Frontal cortex (tissue), 4 donors: Measurements from ENCODE around the gene GABBR2. TPM values are rescaled to one million over a fixed set of nuclear protein-coding genes. Genes with fewer than 3 reads are reported as not detected.
"Not testable (repeated sequence)": the region's sequence is repeated elsewhere in the genome, so short reads cannot be mapped to it uniquely, and the experiment has no call there.

Experiments
- DNase-seq, 2 donors: peaks; one replicate each; pipeline ENCODE4 v3.0.0; 2012; ENCODE audit warnings: low spot score in 2 of 2
- FAIRE-seq: peaks from 2 replicates; lab custom pipeline; 2012; peaks lifted over from hg19 to GRCh38; lab: Jason Lieb, UNC
- total RNA-seq: library from RNA; depleted of rRNA; stranded (reverse); fragments of >200 nt; gene quantifications from one replicate; pipeline ENCODE4 v1.2.3, GENCODE V29; 2014
- donor health status: control.
- donor health status: control.
- donor health status: control.

GABBR2 gene
- total RNA-seq, 1 donor from 2014 or later = 39.9 TPM

DNA sequence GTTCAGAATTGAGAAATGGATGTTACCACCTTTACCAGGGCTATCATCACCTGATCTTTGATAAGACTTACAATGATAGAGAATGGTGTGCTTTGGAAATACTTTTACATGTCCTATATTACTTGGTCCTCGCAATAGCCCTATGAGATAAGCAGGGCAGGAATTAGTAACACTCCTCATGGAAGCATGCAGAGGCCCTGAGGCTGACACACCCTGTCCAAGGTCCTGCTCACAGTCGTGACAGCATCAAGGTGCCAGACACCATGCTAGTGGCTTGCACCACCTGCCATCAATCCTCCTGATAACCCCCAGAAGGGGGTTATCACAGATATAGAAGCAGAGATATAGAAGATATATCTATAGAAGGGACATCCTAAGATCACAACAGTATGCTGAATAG lies 236.5 kb downstream of the GABBR2 start:
- no peak for DNase-seq
- FAIRE-seq = no peak

DNA sequence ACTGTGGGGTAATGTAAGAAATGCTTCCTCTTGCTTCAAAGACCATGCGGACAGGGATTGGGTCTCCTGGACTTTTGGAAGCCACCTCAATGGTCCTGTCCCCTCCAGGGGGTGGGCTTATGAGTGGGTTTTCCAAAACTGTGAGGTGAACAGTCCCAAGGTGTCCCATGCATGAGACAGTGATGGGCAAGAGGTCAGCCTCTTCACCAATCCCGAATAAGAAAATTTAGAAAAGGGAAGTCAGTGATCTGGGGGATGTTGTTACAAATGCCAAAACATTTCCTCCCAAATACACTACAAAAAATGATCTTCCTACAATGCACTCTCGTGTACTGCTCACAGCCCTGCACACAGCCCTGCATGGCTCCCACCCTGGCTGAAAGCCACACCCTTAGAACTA lies 237.6 kb downstream of the GABBR2 start:
- DNase-seq (no peak), FAIRE-seq (no peak)

DNA sequence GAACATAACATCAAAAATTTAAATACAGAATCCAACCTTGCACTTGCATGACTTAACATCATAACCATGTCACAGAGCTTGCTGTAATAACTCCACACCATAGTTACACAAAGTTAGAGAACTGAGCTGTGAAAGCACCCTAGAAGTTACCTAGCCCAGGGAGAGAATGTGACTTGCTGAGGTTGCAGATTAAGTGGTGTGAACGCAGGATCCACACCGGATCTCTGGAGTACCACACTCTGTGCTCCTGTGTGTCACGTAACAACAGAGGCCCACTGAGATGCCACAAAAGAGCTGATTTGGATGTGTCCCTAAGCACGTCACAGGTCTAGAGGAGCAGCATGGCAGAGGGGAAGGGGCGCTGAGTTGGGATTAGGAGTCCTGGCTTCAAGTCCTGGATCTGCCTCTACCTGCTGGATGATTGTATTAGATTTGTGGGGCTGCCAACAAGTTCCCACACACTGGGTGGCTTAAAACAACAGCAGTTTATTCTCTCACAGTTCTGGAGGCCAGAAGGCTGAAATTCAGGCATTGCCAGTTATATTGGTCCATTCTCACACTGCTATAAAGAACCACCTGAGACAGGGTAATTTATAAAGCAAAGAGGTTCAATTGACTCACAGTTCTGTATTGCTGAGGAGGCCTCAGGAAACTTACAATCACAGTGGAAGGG lies 240.0 kb downstream of the GABBR2 start:
- DNase-seq (no peak), FAIRE-seq (no peak)

GRCh38 chr9:98465799-98466198 lies 242.9 kb downstream of the GABBR2 start:
- FAIRE-seq (no peak), DNase-seq (no peak)

DNA sequence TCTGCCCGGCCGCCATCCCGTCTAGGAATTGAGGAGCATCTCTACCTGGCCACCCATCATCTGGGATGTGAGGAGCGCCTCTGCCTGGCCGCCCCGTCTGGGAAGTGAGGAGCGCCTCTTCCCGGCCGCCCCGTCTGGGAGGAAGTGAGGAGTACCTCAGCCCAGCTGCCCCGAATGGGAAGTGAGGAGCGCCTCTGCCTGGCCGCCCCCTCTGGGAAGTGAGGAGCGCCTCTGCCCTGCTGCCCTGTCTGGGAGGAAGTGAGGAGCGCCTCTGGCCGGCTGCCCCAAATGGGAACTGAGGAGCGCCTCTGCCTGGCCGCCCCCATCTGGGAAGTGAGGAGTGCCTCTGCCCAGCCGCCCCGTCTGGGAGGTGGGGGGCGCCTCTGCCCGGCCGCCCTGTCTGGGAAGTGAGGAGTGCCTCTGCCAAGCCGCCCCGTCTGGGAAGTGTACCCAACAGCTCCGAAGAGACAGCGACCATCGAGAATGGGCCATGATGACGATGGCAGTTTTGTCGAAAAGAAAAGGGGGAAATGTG lies 244.5 kb downstream of the GABBR2 start:
- not testable (repeated sequence) for DNase-seq, FAIRE-seq

DNA sequence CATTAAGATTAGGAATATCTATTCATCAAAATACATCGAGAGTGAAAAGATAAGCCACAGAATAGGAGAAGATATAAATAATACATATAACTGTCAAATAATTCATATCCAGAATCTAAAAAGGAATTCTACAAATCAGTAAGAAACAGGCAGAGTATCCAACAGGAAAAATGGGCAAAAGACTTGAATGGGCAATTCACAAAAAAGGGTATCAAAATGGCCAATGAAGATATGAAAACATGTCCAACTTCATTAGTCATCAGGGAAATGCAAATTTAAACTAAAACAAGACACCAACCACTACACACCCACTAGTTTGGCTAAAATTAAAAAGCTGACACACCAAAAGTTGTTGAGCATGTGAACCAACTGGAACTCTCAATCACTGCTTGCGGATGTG lies 246.4 kb downstream of the GABBR2 start:
- FAIRE-seq (no peak), DNase-seq (no peak)

DNA sequence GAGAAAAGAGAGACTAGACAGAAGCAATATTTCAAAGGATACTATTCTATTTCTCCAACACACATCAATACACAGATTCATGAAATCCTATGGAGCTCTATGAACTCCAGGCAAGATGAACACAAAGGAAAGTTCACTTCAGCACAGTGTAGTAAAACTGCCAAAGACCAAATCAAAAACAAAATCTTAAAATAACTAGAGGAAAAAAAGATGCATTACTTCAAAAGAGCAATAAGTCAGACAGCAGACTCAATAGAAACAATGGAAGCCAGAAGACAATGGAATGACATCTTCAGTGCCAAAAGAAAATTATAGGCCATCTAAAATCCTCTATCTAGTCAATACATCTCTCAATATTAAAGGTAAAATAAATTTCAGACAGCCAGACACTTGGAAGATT lies 248.0 kb downstream of the GABBR2 start:
- FAIRE-seq = no peak
- no peak for DNase-seq

DNA sequence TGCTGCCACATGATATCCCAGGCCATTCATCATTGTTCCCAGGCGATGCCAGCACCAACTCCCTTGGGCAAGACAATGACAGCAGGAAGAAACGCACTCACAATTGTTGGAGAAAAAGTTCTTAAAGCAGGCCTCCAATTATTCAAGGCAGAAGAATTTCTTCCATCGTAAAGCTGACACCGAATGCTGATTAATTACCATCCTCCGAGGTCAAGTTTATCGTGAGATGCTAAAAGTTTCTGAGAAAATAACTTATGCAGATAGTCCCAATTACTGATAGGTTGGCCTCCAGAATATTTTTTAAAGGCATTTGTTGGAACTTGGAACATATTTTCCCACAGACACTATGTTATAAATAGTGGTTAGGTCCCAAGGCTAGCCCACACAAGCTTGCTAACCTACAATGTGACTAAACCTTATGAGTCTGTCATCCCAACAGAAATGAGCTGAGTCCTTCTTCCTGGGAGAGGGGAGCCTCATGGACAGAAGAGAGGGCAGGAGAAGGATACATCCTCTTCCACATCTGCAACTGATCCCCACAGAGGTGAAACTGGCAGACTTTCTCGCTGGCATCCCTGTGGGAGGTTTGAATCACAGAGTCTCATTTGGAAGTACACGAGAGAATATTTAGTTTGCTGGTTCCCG lies 250.9 kb downstream of the GABBR2 start:
- DNase-seq = no peak

GRCh38 chr9:98456156-98456613 lies 252.6 kb downstream of the GABBR2 start:
- DNase-seq (no peak), FAIRE-seq (no peak)

More for the DNA sequence above, 250.9 kb downstream of the GABBR2 start:
- FAIRE-seq = no peak

GRCh38 chr9:98455256-98456155 lies 253.2 kb downstream of the GABBR2 start:
- FAIRE-seq (no peak), DNase-seq (no peak)

DNA sequence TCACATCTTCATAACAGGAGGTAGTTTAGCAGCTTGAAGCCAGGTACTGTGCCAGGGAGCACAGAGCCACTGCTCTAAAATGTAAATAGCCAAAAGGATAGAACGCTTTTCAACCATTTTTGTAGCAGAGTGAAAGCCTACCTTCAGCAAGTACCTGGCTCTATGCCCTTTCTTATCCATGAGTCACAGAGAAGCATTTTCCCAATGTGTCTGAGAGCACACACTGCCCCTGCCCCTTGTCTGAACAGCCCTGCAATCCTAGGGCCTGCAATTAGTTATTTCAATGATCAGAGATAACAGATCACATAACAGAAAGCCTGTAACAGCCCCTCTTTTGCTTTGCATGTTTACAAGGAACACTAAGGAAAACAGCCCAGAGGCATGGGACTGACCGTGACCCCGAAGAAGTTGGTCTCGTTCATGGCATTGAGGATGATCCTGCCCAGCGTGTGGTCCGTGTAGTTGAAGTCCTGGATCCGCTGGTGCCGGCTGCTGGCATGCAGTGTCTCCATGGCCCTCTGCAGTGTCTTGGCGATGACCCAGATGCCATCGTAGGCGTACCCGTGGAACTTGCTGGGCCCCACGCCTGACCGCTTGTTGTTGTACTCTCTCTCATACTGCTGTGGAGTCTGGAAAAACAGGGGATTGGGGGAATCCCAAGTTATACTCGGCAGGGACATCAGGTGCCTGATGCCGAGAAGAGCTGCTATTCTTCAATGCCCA lies 255.0 kb downstream of the GABBR2 start:
- DNase-seq (no peak), FAIRE-seq (no peak)

GRCh38 chr9:98451576-98451975 lies 257.2 kb downstream of the GABBR2 start:
- FAIRE-seq (no peak), DNase-seq (no peak)

DNA sequence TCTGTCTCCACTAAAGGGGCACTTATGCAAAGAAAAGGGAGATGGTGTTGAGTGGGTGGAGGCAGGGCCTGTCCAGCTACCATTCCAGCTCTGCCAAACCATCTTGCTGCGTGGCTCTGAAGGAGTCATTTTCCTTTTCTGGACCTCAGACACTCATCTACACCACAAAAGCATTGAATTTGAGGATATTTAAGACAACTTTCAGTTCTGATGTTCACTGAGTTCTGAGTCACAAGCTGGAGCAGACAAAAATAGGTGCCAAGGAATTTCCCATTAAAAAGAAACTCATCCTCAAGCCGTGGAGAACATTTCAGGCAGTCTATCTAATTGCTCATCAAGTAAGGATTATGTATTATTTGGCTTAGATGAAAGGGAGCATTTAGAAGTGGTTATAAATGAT lies 258.2 kb downstream of the GABBR2 start:
- no peak for DNase-seq
- no peak for FAIRE-seq

GRCh38 chr9:98449871-98450270 lies 258.9 kb downstream of the GABBR2 start:
- no peak for FAIRE-seq
- DNase-seq = no peak

DNA sequence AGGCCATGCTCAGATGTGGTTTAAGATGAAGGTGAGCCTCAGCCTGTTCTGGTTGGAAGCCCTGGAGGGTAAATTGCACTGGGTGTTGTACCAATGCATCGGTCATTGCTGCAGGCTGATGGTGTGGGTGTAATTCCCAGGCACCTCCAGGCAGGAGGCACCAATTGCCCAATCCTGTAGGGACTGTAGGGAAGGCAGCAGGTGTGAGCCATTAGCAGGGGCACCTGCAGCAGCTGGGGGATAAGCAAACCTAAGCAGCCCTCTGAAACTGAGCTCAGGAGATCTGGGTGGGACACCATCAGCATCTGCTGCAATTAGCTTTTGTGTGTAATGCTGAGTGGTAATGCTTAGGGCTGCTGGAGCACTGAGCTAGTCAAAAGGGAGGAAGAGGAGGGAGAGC lies 263.2 kb downstream of the GABBR2 start:
- DNase-seq (no peak), FAIRE-seq (no peak)

GRCh38 chr9:98444601-98445000 lies 264.1 kb downstream of the GABBR2 start:
- DNase-seq (no peak), FAIRE-seq (no peak)

GRCh38 chr9:98442541-98442940 lies 266.2 kb downstream of the GABBR2 start:
- no peak for FAIRE-seq

DNA sequence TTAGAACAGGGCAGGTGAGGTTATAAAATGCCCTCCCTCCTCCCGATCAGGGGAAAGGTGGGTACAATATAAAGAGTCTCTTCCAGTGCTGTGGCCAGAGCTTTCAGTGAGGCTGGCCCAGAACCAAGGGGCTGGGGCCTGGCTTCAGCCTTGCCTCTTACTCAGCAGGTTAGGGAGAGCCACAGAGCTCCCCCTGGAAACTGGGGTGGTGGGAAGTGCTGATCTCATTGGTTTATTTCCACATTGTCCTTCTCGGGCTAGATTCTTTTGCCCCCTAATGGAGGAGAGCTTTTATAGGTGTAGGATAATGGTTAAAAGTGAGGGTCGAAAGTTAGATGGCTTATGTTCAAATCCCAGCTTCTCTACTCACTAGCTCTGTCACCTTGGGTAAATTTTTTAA lies 266.6 kb downstream of the GABBR2 start:
- FAIRE-seq (no peak), DNase-seq (no peak)

More at GRCh38 chr9:98442541-98442940, 266.2 kb downstream of the GABBR2 start:
- no peak for DNase-seq

- no peak for FAIRE-seq
- DNase-seq = no peak
Observed at GRCh38 chr9:98438666-98439065, 270.1 kb downstream of the GABBR2 start.
